K562 (cell line): Measurements from ENCODE around the gene RSRC1. TPM values are rescaled to one million over a fixed set of nuclear protein-coding genes. Genes with fewer than 3 reads are reported as not detected.
A peak's percentile ranks its signal among the peaks of the same experiment; 100 is the strongest.

Experiments used
- ATAC-seq: fragments of 200-7000 bp; cut with Tn5 transposase; 3 replicates; pipeline ENCODE4 v1.9.1; 2020; ENCODE audit warnings: moderate library complexity
- BruUV-seq: library from RNA; stranded (reverse); fragments of 400-500 nt; replicated peaks from 2 replicates; lab custom pipeline; 2021; lab: Mats Ljungman, UMichigan
- CTCF ChIA-PET: fragments of 300-600 bp; formaldehyde crosslinking; extraction: SDS; loops from one replicate; lab custom pipeline; 2021; ENCODE audit warnings: low intra/inter-chr PET ratio; lab: Yijun Ruan, JAX
- POLR2A ChIA-PET: fragments of 300-600, 350-650 bp; sonication (Branson Sonifier 250); formaldehyde crosslinking; extraction: SDS; loops from one replicate; lab custom pipeline; 2021; ENCODE audit warnings: antibody characterized with exemption, inconsistent platforms; lab: Yijun Ruan, JAX
- DNase-seq, 4 experiments: peaks; one replicate each; pipeline versions ENCODE4 v3.0.0 to v3.0.0-alpha.2; 2011 to 2018; ENCODE audit warnings: low spot score in 3 of 4, mixed read lengths in 3 of 4; ENCODE audit errors: extremely low read depth in 1 of 4
- FAIRE-seq: peaks from 2 replicates; lab custom pipeline; 2011; peaks lifted over from hg19 to GRCh38; lab: Jason Lieb, UNC
- H2AFZ ChIP-seq: 2 replicates; pipeline ENCODE4 v1.6.0; 2011; ENCODE audit warnings: low read depth, low read length, control low read depth, inconsistent platforms
- H3K27ac ChIP-seq: fragments of 200-600 bp; 3 replicates; pipeline ENCODE4 v1.8.0; 2011; ENCODE audit warnings: low read depth, mild to moderate bottlenecking, control low read depth, inconsistent platforms, low read length, moderate library complexity, mixed read lengths; ENCODE audit errors: extremely low read depth
- H3K27me3 ChIP-seq, 2 experiments: fragments of 300-600 bp in 1 of 2; 2 replicates in 1 of 2; 3 replicates in 1 of 2; pipeline versions ENCODE4 v1.6.0 to v1.8.0; 2011; ENCODE audit warnings: inconsistent platforms in 2 of 2, low read length in 2 of 2, mild to moderate bottlenecking in 1 of 2, mixed read lengths in 1 of 2, moderate library complexity in 1 of 2; ENCODE audit not compliant: control insufficient read depth in 2 of 2, insufficient read depth in 2 of 2
- H3K36me3 ChIP-seq: fragments of 300-600 bp; 3 replicates; pipeline ENCODE4 v1.8.0; 2011; ENCODE audit warnings: mild to moderate bottlenecking, low read length, inconsistent platforms; ENCODE audit not compliant: control insufficient read depth, insufficient read depth
- H3K4me1 ChIP-seq, 2 experiments: fragments of 200-600 bp in 1 of 2; replicated peaks in 1 of 2; 2 replicates in 1 of 2; 3 replicates in 1 of 2; pipeline versions ENCODE4 v1.5.1 to v1.8.0; 2011; ENCODE audit warnings: inconsistent platforms in 2 of 2, low read length in 2 of 2, mild to moderate bottlenecking in 1 of 2, mixed read lengths in 1 of 2, moderate library complexity in 1 of 2; ENCODE audit not compliant: control insufficient read depth in 2 of 2, insufficient read depth in 2 of 2
- H3K4me2 ChIP-seq: 2 replicates; pipeline ENCODE4 v1.6.1; 2011; ENCODE audit warnings: low read length, control low read depth, inconsistent platforms, mixed read lengths; ENCODE audit not compliant: insufficient read depth
- H3K4me3 ChIP-seq: fragments of 200-600 bp; sonication (generic), shearing (Covaris generic); 2 replicates; pipeline ENCODE4 v1.5.1; 2016; ENCODE audit warnings: control low read depth, inconsistent platforms
- H3K79me2 ChIP-seq: fragments of 200-600 bp; 3 replicates; pipeline ENCODE4 v1.8.0; 2011; ENCODE audit warnings: low read length, inconsistent platforms; ENCODE audit not compliant: control insufficient read depth, insufficient read depth
- H3K9ac ChIP-seq, 2 experiments: 2 replicates each; pipeline versions ENCODE4 v1.6.0 to v1.6.1; 2011; ENCODE audit warnings: low read depth in 2 of 2, low read length in 2 of 2, control low read depth in 1 of 2, inconsistent platforms in 1 of 2, mild to moderate bottlenecking in 1 of 2, mixed read lengths in 1 of 2; ENCODE audit not compliant: insufficient read depth in 1 of 2
- H3K9me1 ChIP-seq: one replicate; pipeline ENCODE4 v1.6.0; 2011; ENCODE audit warnings: inconsistent platforms, mild to moderate bottlenecking, low read length, moderate library complexity; ENCODE audit not compliant: control insufficient read depth, insufficient read depth
- H3K9me3 ChIP-seq: replicated peaks from 2 replicates; pipeline ENCODE4 v1.5.1; 2011; ENCODE audit warnings: low read depth, low read length, inconsistent platforms; ENCODE audit not compliant: control insufficient read depth, insufficient read depth
- H4K20me1 ChIP-seq: replicated peaks from 2 replicates; pipeline ENCODE4 v1.6.1; 2011; ENCODE audit warnings: low read length, inconsistent platforms, mixed read lengths; ENCODE audit not compliant: control insufficient read depth, insufficient read depth
- ATF3 ChIP-seq, 2 experiments: fragments of 450-650 bp in 1 of 2; sonication (generic) in 1 of 2; formaldehyde crosslinking in 1 of 2; IDR thresholded peaks in 1 of 2; conservative IDR thresholded peaks in 1 of 2; 2 replicates each; pipeline versions ENCODE4 v1.6.1 to v1.8.1; 2016 to 2023; ENCODE audit warnings: mild to moderate bottlenecking in 2 of 2, moderate library complexity in 2 of 2, inconsistent platforms in 1 of 2, missing genetic modification reagents in 1 of 2
- EHMT2 ChIP-seq: fragments of 450-650 bp; IDR thresholded peaks from 2 replicates; pipeline ENCODE4 v1.6.1; 2018; ENCODE audit warnings: antibody characterized with exemption
- FOSL1 ChIP-seq: fragments of 200-800 bp; sonication (Bioruptor generic); conservative IDR thresholded peaks from 2 replicates; pipeline ENCODE4 v1.6.1; 2016; ENCODE audit warnings: missing genetic modification characterization, missing compliant biosample characterization
- JUND ChIP-seq, 2 experiments: IDR thresholded peaks; 2 replicates in 1 of 2; 3 replicates in 1 of 2; pipeline ENCODE4 v1.6.1; 2011; ENCODE audit warnings: borderline replicate concordance in 2 of 2, low read depth in 2 of 2, low read length in 2 of 2, improper control_type of control experiment in 1 of 2, missing biosample characterization in 1 of 2, missing genetic modification characterization in 1 of 2, missing genetic modification reagents in 1 of 2
- SRSF1 ChIP-seq: fragments of 200-400 bp; formaldehyde crosslinking; IDR thresholded peaks from 2 replicates; pipeline ENCODE4 v1.6.1; 2017; ENCODE audit warnings: mild to moderate bottlenecking, low read depth, low read length, moderate library complexity
- STAT5B ChIP-seq: fragments of 250-450 bp; sonication (Bioruptor Pico); IDR thresholded peaks from 2 replicates; pipeline ENCODE4 v1.8.0; 2021; ENCODE audit warnings: mild to moderate bottlenecking, inconsistent platforms
- THAP12 ChIP-seq: fragments of 250-450 bp; sonication (Bioruptor Pico); IDR thresholded peaks from 2 replicates; pipeline ENCODE4 v1.9.0; 2021; ENCODE audit warnings: mild to moderate bottlenecking, inconsistent platforms
- ZBTB2 ChIP-seq: fragments of 450-650 bp; IDR thresholded peaks from 2 replicates; pipeline ENCODE4 v1.6.1; 2016; ENCODE audit warnings: antibody characterized with exemption
- ZBTB34 ChIP-seq: fragments of 250-450 bp; sonication (Bioruptor Pico); IDR thresholded peaks from 2 replicates; pipeline ENCODE4 v1.8.0; 2021; ENCODE audit warnings: mild to moderate bottlenecking, moderate library complexity
- WGBS: fragments of 100-300 bp; shearing (Covaris generic); methylation state at CpG from one replicate; pipeline ENCODE4 v1.1.6; 2016; ENCODE audit warnings: low coverage, mixed read lengths; ENCODE audit not compliant: insufficient coverage; ENCODE audit errors: missing lambda C conversion rate; 5-methylcytosine and 5-hydroxymethylcytosine counted together
- in situ Hi-C: fragments of 300-500 bp; cut with MboI; formaldehyde crosslinking; loops from 4 replicates; pipeline ENCODE4 v1.15.0; 2018; ENCODE audit warnings: inconsistent platforms, mixed read lengths
- intact Hi-C: fragments of 100-400 bp; cut with micrococcal nuclease; formaldehyde crosslinking; loops from 2 replicates; pipeline ENCODE4 v1.14.2; 2022
- polyA plus RNA-seq, 8 experiments: library from polyadenylated mRNA; depleted of rRNA in 4 of 8; stranded (reverse) in 5 of 8; unstranded in 3 of 8; fragments of >200 nt; fragmentation: Nextera tagmentation in 2 of 8; fragmentation: Illumina TruSeq in 1 of 8; extraction: Ambion mirVana in 2 of 8; extraction: Trizol in 1 of 8; gene quantifications; 2 replicates each; pipeline versions ENCODE4 v1.2.1 to v1.2.3, GENCODE V29; 2011 to 2014; ENCODE audit warnings: inconsistent platforms in 1 of 8, missing spikeins in 1 of 8
- total RNA-seq, 7 experiments: library from RNA; depleted of rRNA in 6 of 7; stranded (reverse); fragments of >200 nt in 6 of 7; fragmentation: Illumina TruSeq in 2 of 7; extraction: Trizol in 2 of 7; gene quantifications; 2 replicates each; pipeline versions ENCODE4 v1.2.1 to v1.2.3, GENCODE V29; 2011 to 2021; ENCODE audit warnings: low replicate concordance in 1 of 7

RSRC1 gene
- total and polyA plus RNA-seq, 9 of the 15 experiments (the other 6 are each of a cell fraction or from before 2014, with no cell fraction given) = 19.3 to 128 (median 75.5) TPM

- ATAC-seq = no peak
- Histone ChIP-seq H3K4me1 (no peaks in the 10 kb centered on the region), H3K4me3 (no peak overlapping the region), H3K36me3 (no peaks in the 10 kb centered on the region), H3K79me2 (no peaks in the 10 kb centered on the region), H3K27ac (no peak overlapping the region), H3K4me2 (no peak overlapping the region), H3K9me1 (no peaks in the 10 kb centered on the region), H4K20me1 (no peaks in the 10 kb centered on the region), H2AFZ (no peak overlapping the region), H3K9ac (no peak overlapping the region), H3K27me3 (no peaks in the 10 kb centered on the region), H3K9me3 (no peaks in the 10 kb centered on the region)
- no peak for DNase-seq
- WGBS = 4% methylated on average over 2 of the region's 2 CpGs
- BruUV-seq = no TSS peak
- POLR2A ChIA-PET = no interaction called here
- no peak for FAIRE-seq
- intact Hi-C loops = no loop called here
- CTCF ChIA-PET = no interaction called here
- in situ Hi-C loops = no loop called here
- TF ChIP-seq STAT5B (CRISPR knock-in tag) (no peak), ZBTB34 (no peak), ZBTB2 (no peak), ATF3 (IDR thresholded peaks at IDR 0.05) (0 out of 2 replicates have a peak, but pooled peaks have one; percentile 9), ATF3 (CRISPR knock-in tag; conservative IDR thresholded peaks at IDR 0.05) (no peak), THAP12 (CRISPR knock-in tag) (no peak), EHMT2 (no peak), SRSF1 (no peak), FOSL1 (tag) (peak; percentile 66), JUND (IDR thresholded peaks at IDR 0.05; ENCODE audit: borderline replicate concordance, low read depth, low read length) (no peak), JUND (tag; IDR thresholded peaks at IDR 0.05; ENCODE audit: borderline replicate concordance, low read depth, low read length) (0 out of 3 replicates have a peak, but pooled peaks have one; percentile 26)
Observed at GRCh38 chr3:158086776-158087175, 23.1 kb upstream of the RSRC1 start.
